ENCODE results near the gene PRR12. TPM values are rescaled to one million over a fixed set of nuclear protein-coding genes. Genes with fewer than 3 reads are reported as not detected.

The PRR12 gene
- total and polyA plus RNA-seq, 10 donors, result 3.7 to 44.3 (median 23.1) TPM

DNA sequence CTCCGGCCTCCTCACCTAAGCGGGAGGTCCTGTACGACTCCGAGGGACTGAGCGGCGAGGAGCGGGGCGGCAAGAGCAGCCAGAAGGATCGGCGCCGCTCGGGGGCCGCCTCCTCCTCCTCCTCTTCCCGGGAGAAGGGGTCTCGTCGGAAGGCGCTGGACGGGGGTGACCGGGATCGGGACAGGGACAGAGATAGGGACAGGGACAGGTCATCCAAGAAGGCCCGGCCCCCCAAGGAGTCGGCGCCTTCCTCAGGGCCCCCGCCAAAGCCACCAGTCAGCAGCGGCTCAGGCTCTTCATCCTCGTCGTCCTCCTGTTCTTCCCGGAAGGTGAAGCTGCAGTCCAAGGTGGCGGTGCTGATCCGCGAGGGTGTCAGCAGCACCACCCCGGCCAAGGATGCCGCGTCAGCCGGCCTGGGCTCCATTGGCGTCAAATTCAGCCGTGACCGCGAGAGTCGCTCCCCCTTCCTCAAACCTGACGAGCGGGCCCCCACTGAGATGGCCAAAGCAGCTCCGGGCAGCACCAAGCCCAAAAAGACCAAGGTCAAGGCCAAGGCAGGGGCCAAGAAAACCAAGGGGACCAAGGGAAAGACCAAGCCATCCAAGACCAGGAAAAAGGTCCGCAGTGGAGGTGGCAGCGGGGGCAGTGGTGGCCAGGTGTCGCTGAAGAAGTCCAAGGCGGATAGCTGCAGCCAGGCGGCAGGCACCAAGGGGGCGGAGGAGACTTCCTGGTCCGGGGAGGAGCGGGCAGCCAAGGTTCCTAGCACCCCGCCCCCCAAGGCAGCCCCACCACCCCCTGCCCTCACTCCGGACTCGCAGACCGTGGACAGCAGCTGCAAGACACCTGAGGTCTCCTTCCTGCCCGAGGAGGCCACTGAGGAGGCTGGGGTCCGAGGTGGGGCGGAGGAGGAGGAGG lies 61.8 kb downstream of the PRR12 start:
- H3K4me1 ChIP-seq, result peaks cover 0 to 42% (median 8%) of the 10 kb centered on the region in 6 donors
- TF ChIP-seq POLR2AphosphoS5 (IDR thresholded peaks at IDR 0.05) (peak in 2 of 3 donors; percentile 13 to 47), POLR2A (IDR thresholded peaks at IDR 0.05) (no peak)
- TF ChIP-seq, protein P1, sequence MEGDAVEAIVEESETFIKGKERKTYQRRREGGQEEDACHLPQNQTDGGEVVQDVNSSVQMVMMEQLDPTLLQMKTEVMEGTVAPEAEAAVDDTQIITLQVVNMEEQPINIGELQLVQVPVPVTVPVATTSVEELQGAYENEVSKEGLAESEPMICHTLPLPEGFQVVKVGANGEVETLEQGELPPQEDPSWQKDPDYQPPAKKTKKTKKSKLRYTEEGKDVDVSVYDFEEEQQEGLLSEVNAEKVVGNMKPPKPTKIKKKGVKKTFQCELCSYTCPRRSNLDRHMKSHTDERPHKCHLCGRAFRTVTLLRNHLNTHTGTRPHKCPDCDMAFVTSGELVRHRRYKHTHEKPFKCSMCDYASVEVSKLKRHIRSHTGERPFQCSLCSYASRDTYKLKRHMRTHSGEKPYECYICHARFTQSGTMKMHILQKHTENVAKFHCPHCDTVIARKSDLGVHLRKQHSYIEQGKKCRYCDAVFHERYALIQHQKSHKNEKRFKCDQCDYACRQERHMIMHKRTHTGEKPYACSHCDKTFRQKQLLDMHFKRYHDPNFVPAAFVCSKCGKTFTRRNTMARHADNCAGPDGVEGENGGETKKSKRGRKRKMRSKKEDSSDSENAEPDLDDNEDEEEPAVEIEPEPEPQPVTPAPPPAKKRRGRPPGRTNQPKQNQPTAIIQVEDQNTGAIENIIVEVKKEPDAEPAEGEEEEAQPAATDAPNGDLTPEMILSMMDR (IDR thresholded peaks at IDR 0.05 in 8 of 11, conservative IDR thresholded peaks at IDR 0.05 in 3 of 11), result no peak
- peaks cover 0 to 100% (median 83%) of the 10 kb centered on the region in 6 donors for H3K36me3 ChIP-seq
- peak overlapping the region in 3 of 8 donors; percentile 7 to 39 (median 31) for H3K27ac ChIP-seq
- no peaks in the 10 kb centered on the region for H3K9me3 ChIP-seq
- intact Hi-C loops (cut with DNase I; ENCODE audit: low total_unique reads), result no loop called here
- no peak overlapping the region for H3K4me3 ChIP-seq
- DNase-seq, result peak; percentile 66
- H3K27me3 ChIP-seq (replicated peaks in 1 of 7), result no peaks in the 10 kb centered on the region
- WGBS, 5 donors, result 92 to 96% (median 93%) methylated on average over 53 to 58 of the region's 58 CpGs

DNA sequence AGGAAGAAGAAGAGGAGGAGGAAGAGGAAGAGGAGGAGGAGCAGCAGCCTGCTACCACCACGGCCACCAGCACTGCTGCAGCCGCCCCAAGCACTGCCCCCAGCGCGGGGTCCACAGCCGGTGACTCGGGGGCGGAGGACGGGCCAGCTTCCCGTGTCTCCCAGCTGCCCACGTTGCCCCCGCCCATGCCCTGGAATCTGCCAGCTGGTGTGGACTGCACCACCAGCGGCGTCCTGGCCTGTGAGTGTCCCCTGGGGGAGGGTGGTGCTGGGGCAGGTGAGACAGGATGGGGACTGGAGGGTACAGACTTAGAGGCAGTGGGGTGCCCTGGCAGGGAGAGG lies 62.5 kb downstream of the PRR12 start:
- 86 to 92% (median 88%) methylated on average over 10 to 13 of the region's 13 CpGs for WGBS, 5 donors
- intact Hi-C loops (cut with DNase I; ENCODE audit: low total_unique reads), result no loop called here
- no peak overlapping the region for H3K4me3 ChIP-seq
- H3K27ac ChIP-seq, result peak overlapping the region in 3 of 8 donors; percentile 7 to 39 (median 31)
- TF ChIP-seq POLR2AphosphoS5 (IDR thresholded peaks at IDR 0.05), result peak in 1 of 3 donors; percentile 52
- TF ChIP-seq, protein P1 (IDR thresholded peaks at IDR 0.05 in 8 of 11, conservative IDR thresholded peaks at IDR 0.05 in 3 of 11), result no peak
- peak; percentile 67 for DNase-seq
- peaks cover 0 to 100% (median 86%) of the 10 kb centered on the region in 6 donors for H3K36me3 ChIP-seq
- H3K27me3 ChIP-seq (replicated peaks in 1 of 7), result no peaks in the 10 kb centered on the region
- no peaks in the 10 kb centered on the region for H3K9me3 ChIP-seq
- H3K4me1 ChIP-seq, result peaks cover 0 to 42% (median 8%) of the 10 kb centered on the region in 6 donors

DNA sequence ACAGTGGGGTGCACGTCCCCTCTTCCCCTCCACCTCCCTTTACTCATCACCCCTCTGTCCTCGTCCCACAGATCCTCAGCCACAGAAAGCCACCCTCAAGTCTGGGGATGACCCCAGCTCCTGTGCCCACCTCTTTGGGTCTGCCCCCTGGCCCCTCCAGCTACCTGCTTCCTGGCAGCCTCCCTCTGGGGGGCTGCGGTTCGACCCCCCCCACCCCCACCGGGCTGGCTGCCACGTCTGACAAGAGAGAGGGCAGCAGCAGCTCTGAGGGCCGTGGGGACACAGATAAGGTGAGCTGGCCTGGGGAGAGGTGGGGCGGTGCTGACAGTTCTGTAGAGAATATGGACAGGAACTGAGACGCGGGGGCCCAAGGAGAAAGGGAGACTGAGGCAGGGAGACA lies 63.6 kb downstream of the PRR12 start:
- Histone ChIP-seq H3K4me1 (peaks cover 0 to 46% (median 8%) of the 10 kb centered on the region in 6 donors), H3K9me3 (no peaks in the 10 kb centered on the region), H3K36me3 (peaks cover 0 to 100% (median 94%) of the 10 kb centered on the region in 6 donors), H3K27ac (peak overlapping the region in 3 of 8 donors; percentile 38 to 55 (median 52)), H3K27me3 (replicated peaks in 1 of 7) (no peaks in the 10 kb centered on the region), H3K4me3 (no peak overlapping the region)
- TF ChIP-seq, protein P1 (IDR thresholded peaks at IDR 0.05 in 8 of 11, conservative IDR thresholded peaks at IDR 0.05 in 3 of 11), result no peak
- TF ChIP-seq POLR2A (IDR thresholded peaks at IDR 0.05) (no peak), POLR2AphosphoS5 (IDR thresholded peaks at IDR 0.05) (peak in 1 of 3 donors; percentile 33)
- peak; percentile 73 for DNase-seq
- intact Hi-C loops (cut with DNase I; ENCODE audit: low total_unique reads), result no loop called here
- whole genome bisulfite sequencing, 5 donors, result 78 to 93% (median 91%) methylated on average over 10 of the region's 10 CpGs
